LNCaP clone FGC (cell line): ENCODE data around the gene TMSB15C.

ENCODE experiments used
- DNase-seq: peaks from one replicate; pipeline ENCODE4 v3.0.0-alpha.2; 2011; ENCODE audit warnings: low read depth
- H3K4me3 ChIP-seq: 2 replicates; pipeline ENCODE4 v1.5.1; 2011; ENCODE audit warnings: mild to moderate bottlenecking, low read depth, low read length, control low read depth
- CTCF ChIP-seq: IDR thresholded peaks from 2 replicates; pipeline ENCODE4 v1.5.1; 2012; ENCODE audit warnings: mild to moderate bottlenecking; ENCODE audit not compliant: control insufficient read depth, insufficient read depth; ENCODE audit errors: extremely low read depth

The TMSB15C gene

DNA sequence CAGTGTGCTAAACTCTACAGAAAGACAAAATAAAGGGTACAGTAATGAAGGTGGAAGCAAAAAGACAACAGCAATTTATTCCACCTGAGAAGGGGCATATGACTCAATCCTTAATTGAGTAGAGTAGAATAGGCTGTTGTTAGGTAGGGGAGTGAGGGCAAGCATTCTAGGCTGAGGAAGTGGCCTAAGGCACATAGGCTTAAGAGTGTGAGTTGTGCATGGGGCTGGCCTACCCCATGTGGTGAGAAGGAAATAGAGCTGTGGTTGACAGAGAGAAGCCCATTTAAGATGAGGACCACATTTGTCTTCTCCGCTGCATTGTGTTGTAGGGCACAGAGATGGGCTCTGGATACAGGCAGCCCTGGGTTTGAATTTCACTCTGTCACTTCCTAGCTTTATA, 32.9 kb upstream of the TMSB15C start:
- no peak overlapping the region for H3K4me3 ChIP-seq
- no peak for TF ChIP-seq CTCF
- no peak for DNase-seq

GRCh38 chrX:104105330-104106262, 29.6 kb upstream of the TMSB15C start:
- no peak overlapping the region for H3K4me3 ChIP-seq
- DNase-seq = no peak
- TF ChIP-seq CTCF = no peak

DNA sequence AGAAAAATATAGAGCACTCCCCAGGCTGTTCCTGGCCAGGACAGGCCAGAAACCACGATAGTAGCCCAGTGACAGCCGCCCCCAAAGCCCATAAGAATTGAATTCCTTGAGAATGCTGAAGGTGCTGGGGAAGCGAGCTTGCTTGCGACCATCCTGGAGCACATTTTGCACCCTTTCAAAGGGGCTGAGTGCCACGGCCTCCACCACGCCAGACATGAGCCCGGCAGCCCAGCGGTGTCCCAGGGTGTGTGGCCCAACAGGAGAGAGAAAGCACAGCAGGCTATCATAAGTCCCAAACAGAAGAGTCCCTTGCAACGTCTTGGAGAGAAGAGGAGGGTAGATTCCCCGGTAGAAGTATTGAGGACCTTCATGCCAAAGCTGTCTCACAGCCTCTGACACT, 28.6 kb upstream of the TMSB15C start:
- TF ChIP-seq CTCF = no peak
- no peak for DNase-seq
- no peak overlapping the region for H3K4me3 ChIP-seq

- no peak for TF ChIP-seq CTCF
- DNase-seq = no peak
- H3K4me3 ChIP-seq = no peak overlapping the region
Observed at GRCh38 chrX:104098919-104099318, 22.9 kb upstream of the TMSB15C start.

- no peak overlapping the region for H3K4me3 ChIP-seq
- peak; percentile 77 for DNase-seq
- peak; percentile 46 for TF ChIP-seq CTCF
Observed at GRCh38 chrX:104098151-104098808, 22.2 kb upstream of the TMSB15C start.

DNA sequence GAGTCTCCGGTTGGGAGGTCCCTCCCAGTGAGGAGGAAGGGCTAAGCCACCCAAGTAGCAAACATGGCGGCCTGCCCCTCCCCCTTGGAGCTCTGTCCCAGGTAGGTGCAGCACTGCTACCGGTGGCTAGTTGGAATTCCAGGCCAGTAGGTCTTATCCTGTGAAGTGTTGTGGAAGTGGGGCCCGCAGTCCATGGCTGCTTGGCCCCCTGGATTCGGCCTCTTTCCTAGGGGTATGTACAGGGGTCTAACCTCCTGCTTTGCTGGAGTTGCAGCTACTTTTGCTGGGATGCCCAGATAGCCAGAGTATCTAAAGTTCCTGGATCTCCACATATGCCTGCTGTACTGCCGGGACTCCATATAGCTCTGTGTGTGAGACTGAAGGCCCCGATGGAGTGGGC, 9.9 kb upstream of the TMSB15C start:
- TF ChIP-seq CTCF = no peak
- H3K4me3 ChIP-seq = no peak overlapping the region
- no peak for DNase-seq

- H3K4me3 ChIP-seq = no peak overlapping the region
- DNase-seq = no peak
- TF ChIP-seq CTCF = no peak
Observed at GRCh38 chrX:104085477-104085876, 9.4 kb upstream of the TMSB15C start.
